IMR-90 (cell line): ENCODE data around the gene COL13A1. TPM values are rescaled to one million over a fixed set of nuclear protein-coding genes. Genes with fewer than 3 reads are reported as not detected.

Experiments
- ATAC-seq: fragments of 200-7000 bp; cut with Tn5 transposase; 2 replicates; pipeline ENCODE4 v1.9.1; 2020; ENCODE audit warnings: low read depth, mild to moderate bottlenecking, moderate library complexity
- BruUV-seq: library from RNA; stranded (reverse); fragments of 400-500 nt; replicated peaks from 2 replicates; lab custom pipeline; 2021; lab: Mats Ljungman, UMichigan
- CTCF ChIA-PET: fragments of 300-600 bp; formaldehyde crosslinking; extraction: SDS; loops from one replicate; lab custom pipeline; 2021; ENCODE audit warnings: antibody characterized with exemption; lab: Yijun Ruan, JAX
- POLR2A ChIA-PET: fragments of 300-600 bp; sonication (Branson Sonifier 250); formaldehyde crosslinking; loops from one replicate; lab custom pipeline; 2022; ENCODE audit warnings: antibody characterized with exemption; ENCODE audit not compliant: unreplicated experiment; lab: Charles Lee
- DNase-seq: peaks from one replicate; pipeline ENCODE4 v3.0.0; 2013
- H2AFZ ChIP-seq: replicated peaks from 2 replicates; pipeline ENCODE3; 2013; ENCODE audit warnings: low read length, mild to moderate bottlenecking; ENCODE audit not compliant: poor library complexity
- H2AK5ac ChIP-seq: 2 replicates; pipeline ENCODE4 v1.6.1; 2013; ENCODE audit warnings: low read depth, low read length, inconsistent platforms
- H2AK9ac ChIP-seq: replicated peaks from 2 replicates; pipeline ENCODE3; 2013; ENCODE audit warnings: mild to moderate bottlenecking, low read depth, low read length, moderate library complexity; ENCODE audit not compliant: poor library complexity
- H2BK120ac ChIP-seq: 2 replicates; pipeline ENCODE4 v1.6.1; 2013; ENCODE audit warnings: low read depth, low read length, inconsistent platforms
- H2BK15ac ChIP-seq: 3 replicates; pipeline ENCODE4 v1.6.1; 2013; ENCODE audit warnings: low read depth, low read length, inconsistent platforms
- H2BK20ac ChIP-seq: 2 replicates; pipeline ENCODE4 v1.6.1; 2013; ENCODE audit warnings: low read depth, mild to moderate bottlenecking, inconsistent platforms, low read length, moderate library complexity
- H2BK5ac ChIP-seq: 2 replicates; pipeline ENCODE4 v1.6.1; 2013; ENCODE audit warnings: mild to moderate bottlenecking, low read depth, low read length, inconsistent platforms; ENCODE audit not compliant: poor library complexity, severe bottlenecking
- H3K14ac ChIP-seq: replicated peaks from 2 replicates; pipeline ENCODE4 v1.6.1; 2013; ENCODE audit warnings: low read depth, low read length, inconsistent platforms
- H3K18ac ChIP-seq: 2 replicates; pipeline ENCODE4 v1.6.1; 2013; ENCODE audit warnings: low read depth, low read length, control low read depth
- H3K23ac ChIP-seq: 2 replicates; pipeline ENCODE4 v1.6.1; 2013; ENCODE audit warnings: low read depth, low read length, inconsistent platforms
- H3K27ac ChIP-seq: 2 replicates; pipeline ENCODE4 v1.5.1; 2013; ENCODE audit warnings: mild to moderate bottlenecking, control low read depth, low read length; ENCODE audit not compliant: insufficient read depth
- H3K27me3 ChIP-seq: 2 replicates; pipeline ENCODE4 v1.6.1; 2013; ENCODE audit warnings: low read length; ENCODE audit not compliant: control insufficient read depth, insufficient read depth
- H3K36me3 ChIP-seq: 2 replicates; pipeline ENCODE4 v1.6.1; 2013; ENCODE audit warnings: low read length, mixed read lengths; ENCODE audit not compliant: control insufficient read depth, insufficient read depth
- H3K4ac ChIP-seq: 2 replicates; pipeline ENCODE4 v1.6.1; 2013; ENCODE audit warnings: low read depth, low read length, inconsistent platforms
- H3K4me1 ChIP-seq: 2 replicates; pipeline ENCODE4 v1.6.1; 2013; ENCODE audit warnings: low read length, mixed read lengths; ENCODE audit not compliant: control insufficient read depth, insufficient read depth
- H3K4me2 ChIP-seq: 2 replicates; pipeline ENCODE4 v1.6.1; 2013; ENCODE audit warnings: low read depth, mild to moderate bottlenecking, control low read depth, low read length, moderate library complexity
- H3K4me3 ChIP-seq: 2 replicates; pipeline ENCODE4 v1.5.1; 2013; ENCODE audit warnings: low read depth, mild to moderate bottlenecking, control low read depth, low read length, moderate library complexity; ENCODE audit not compliant: insufficient read depth
- H3K56ac ChIP-seq: 2 replicates; pipeline ENCODE4 v1.6.1; 2013; ENCODE audit warnings: low read length, inconsistent platforms; ENCODE audit not compliant: insufficient read depth; ENCODE audit errors: extremely low read depth
- H3K79me1 ChIP-seq, 2 experiments: 2 replicates each; pipeline ENCODE4 v1.6.1; 2013; ENCODE audit warnings: low read length in 2 of 2, inconsistent platforms in 1 of 2, low read depth in 1 of 2
- H3K9ac ChIP-seq: 2 replicates; pipeline ENCODE4 v1.6.1; 2013; ENCODE audit warnings: low read depth, low read length, control low read depth
- H3K9me1 ChIP-seq: 2 replicates; pipeline ENCODE4 v1.6.1; 2013; ENCODE audit warnings: low read length, inconsistent platforms; ENCODE audit not compliant: insufficient read depth
- H3K9me3 ChIP-seq: 2 replicates; pipeline ENCODE4 v1.6.1; 2013; ENCODE audit warnings: low read length; ENCODE audit not compliant: control insufficient read depth, insufficient read depth
- H4K20me1 ChIP-seq: 2 replicates; pipeline ENCODE4 v1.6.1; 2013; ENCODE audit warnings: low read length, inconsistent platforms; ENCODE audit not compliant: insufficient read depth
- H4K5ac ChIP-seq: 2 replicates; pipeline ENCODE4 v1.6.1; 2013; ENCODE audit warnings: mild to moderate bottlenecking, low read depth, low read length, control low read depth
- H4K8ac ChIP-seq, 2 experiments: 2 replicates each; pipeline ENCODE4 v1.6.1; 2013; ENCODE audit warnings: low read depth in 2 of 2, low read length in 2 of 2, control low read depth in 1 of 2, inconsistent platforms in 1 of 2
- H4K91ac ChIP-seq: 2 replicates; pipeline ENCODE4 v1.6.1; 2013; ENCODE audit warnings: low read depth, low read length, inconsistent platforms; ENCODE audit not compliant: insufficient read depth
- BHLHE40 ChIP-seq: fragments of 150-350 bp; IDR thresholded peaks from 2 replicates; pipeline ENCODE4 v1.6.1; 2016; ENCODE audit warnings: mild to moderate bottlenecking, low read depth, low read length
- CEBPB ChIP-seq: IDR thresholded peaks from 2 replicates; pipeline ENCODE4 v1.6.1; 2012; ENCODE audit warnings: low read depth, low read length, improper control_type of control experiment
- ELK1 ChIP-seq: fragments of 150-350 bp; IDR thresholded peaks from 2 replicates; pipeline ENCODE4 v1.6.1; 2016; ENCODE audit warnings: low read depth, mild to moderate bottlenecking, low read length, moderate library complexity, borderline replicate concordance
- FOS ChIP-seq: fragments of 150-350 bp; IDR thresholded peaks from 2 replicates; pipeline ENCODE4 v1.6.1; 2016; ENCODE audit warnings: low read depth, low read length
- MAFK ChIP-seq: IDR thresholded peaks from 2 replicates; pipeline ENCODE4 v1.6.1; 2012; ENCODE audit warnings: low read depth, low read length, improper control_type of control experiment
- MAZ ChIP-seq: IDR thresholded peaks from 2 replicates; pipeline ENCODE4 v1.6.1; 2012; ENCODE audit warnings: low read depth, mild to moderate bottlenecking, low read length, improper control_type of control experiment, moderate library complexity, borderline replicate concordance
- MXI1 ChIP-seq: IDR thresholded peaks from 2 replicates; pipeline ENCODE4 v1.6.1; 2012; ENCODE audit warnings: low read depth, mild to moderate bottlenecking, low read length, moderate library complexity, borderline replicate concordance
- POLR2A ChIP-seq: IDR thresholded peaks from 2 replicates; pipeline ENCODE4 v1.6.1; 2012; ENCODE audit warnings: mild to moderate bottlenecking, low read depth, low read length
- RAD21 ChIP-seq: IDR thresholded peaks from 2 replicates; pipeline ENCODE4 v1.6.1; 2012; ENCODE audit warnings: low read length, improper control_type of control experiment
- RCOR1 ChIP-seq: IDR thresholded peaks from 2 replicates; pipeline ENCODE4 v1.6.1; 2012; ENCODE audit warnings: mild to moderate bottlenecking, low read length, improper control_type of control experiment; ENCODE audit not compliant: insufficient replicate concordance
- RFX5 ChIP-seq: IDR thresholded peaks from 2 replicates; pipeline ENCODE4 v1.8.0; 2012; ENCODE audit warnings: low read depth, mild to moderate bottlenecking, low read length, moderate library complexity
- WGBS, 2 experiments: methylation state at CpG; one replicate each; pipeline versions ENCODE4 v1.1.5 to v1.1.7; 2013; ENCODE audit warnings: missing lambda C conversion rate in 2 of 2; ENCODE audit not compliant: insufficient read length in 1 of 2; ENCODE audit errors: extremely low coverage in 2 of 2; 5-methylcytosine and 5-hydroxymethylcytosine counted together
- dilution Hi-C: fragments of 300-500 bp; cut with HindIII; formaldehyde crosslinking; loops from one replicate; pipeline ENCODE4 v1.14.3; 2018; ENCODE audit warnings: low sequenced_read_pairs; ENCODE audit not compliant: unreplicated experiment
- in situ Hi-C: fragments of 300-500 bp; cut with MboI; formaldehyde crosslinking; loops from 3 replicates; pipeline ENCODE4 v1.14.3; 2019; ENCODE audit warnings: low sequenced_read_pairs, inconsistent platforms, mixed read lengths
- intact Hi-C: fragments of 100-400 bp; cut with micrococcal nuclease; formaldehyde crosslinking; loops from 2 replicates; pipeline ENCODE4 v1.10.0; 2022
- polyA plus RNA-seq, 3 experiments: library from polyadenylated mRNA; depleted of rRNA; stranded (reverse); fragments of >200 nt; gene quantifications; 2 replicates each; pipeline ENCODE4 v1.2.3, GENCODE V29; 2012; ENCODE audit warnings: low replicate concordance in 1 of 3
- total RNA-seq: library from RNA; depleted of rRNA; stranded (reverse); fragments of >200 nt; gene quantifications from 2 replicates; pipeline ENCODE4 v1.2.3, GENCODE V29; 2012
- TF ChIP-seq, protein P1 (sequence below): conservative IDR thresholded peaks from 2 replicates; pipeline ENCODE4 v1.5.1; 2012; ENCODE audit warnings: mild to moderate bottlenecking, low read depth, low read length, improper control_type of control experiment
- TF ChIP-seq, protein P2 (sequence below): fragments of 150-350 bp; IDR thresholded peaks from 2 replicates; pipeline ENCODE4 v1.6.1; 2017; ENCODE audit warnings: mild to moderate bottlenecking, antibody characterized with exemption, low read length, low read depth

COL13A1 gene
- total and polyA plus RNA-seq, 2 of the 4 experiments (the other 2 are of a cell fraction): 12.2 to 31.3 TPM

- H2BK5ac ChIP-seq: no peak overlapping the region
- no TSS peak for BruUV-seq
- H4K8ac ChIP-seq: no peak overlapping the region
- H3K4ac ChIP-seq: no peak overlapping the region
- ATAC-seq (no peak), DNase-seq (no peak)
- no peak overlapping the region for H3K18ac ChIP-seq
- H2AK5ac ChIP-seq: no peak overlapping the region
- no peak overlapping the region for H3K4me3 ChIP-seq
- H3K27ac ChIP-seq: no peak overlapping the region
- WGBS, 2 experiments: 52% methylated on average over 3 of the region's 6 CpGs; no CpG with 5 or more reads in 1 of the 2 experiments
- H4K91ac ChIP-seq: no peak overlapping the region
- POLR2A ChIA-PET: no interaction called here
- no peak overlapping the region for H3K14ac ChIP-seq
- H3K9me3 ChIP-seq: peaks cover 2% of the 10 kb centered on the region
- H3K23ac ChIP-seq: no peak overlapping the region
- H2AK9ac ChIP-seq: no peak overlapping the region
- H3K36me3 ChIP-seq: no peaks in the 10 kb centered on the region
- H3K56ac ChIP-seq: no peak overlapping the region
- in situ Hi-C loops (no loop called here), dilution Hi-C loops (no loop called here), intact Hi-C loops (no loop called here)
- no peak overlapping the region for H3K9ac ChIP-seq
- no peak overlapping the region for H4K5ac ChIP-seq
- no peak overlapping the region for H3K4me2 ChIP-seq
- H3K9me1 ChIP-seq: no peaks in the 10 kb centered on the region; the same call in 1 of the 2 replicates
- no peaks in the 10 kb centered on the region for H4K20me1 ChIP-seq
- peak overlapping the region; percentile 29 for H2AFZ ChIP-seq
- H2BK120ac ChIP-seq: no peak overlapping the region
- peaks cover 29% of the 10 kb centered on the region for H3K27me3 ChIP-seq
- peaks cover 6% of the 10 kb centered on the region; the same call in 1 of the 2 replicates for H3K4me1 ChIP-seq
- H2BK20ac ChIP-seq: no peak overlapping the region
- CTCF ChIA-PET: interaction anchor here (1.6 to 3.0 kb wide), 3 partner anchors 12 to 171 kb away, joined by 4 to 27 read pairs (median 8); no protein-coding TSS in a partner anchor
- no peaks in the 10 kb centered on the region for H3K79me1 ChIP-seq
- TF ChIP-seq BHLHE40 (no peak), RFX5 (no peak), ELK1 (no peak), MXI1 (no peak), POLR2A (no peak), MAZ (no peak), CEBPB (no peak), RAD21 (no peak), MAFK (no peak), RCOR1 (no peak), FOS (no peak)
- TF ChIP-seq, protein P1, sequence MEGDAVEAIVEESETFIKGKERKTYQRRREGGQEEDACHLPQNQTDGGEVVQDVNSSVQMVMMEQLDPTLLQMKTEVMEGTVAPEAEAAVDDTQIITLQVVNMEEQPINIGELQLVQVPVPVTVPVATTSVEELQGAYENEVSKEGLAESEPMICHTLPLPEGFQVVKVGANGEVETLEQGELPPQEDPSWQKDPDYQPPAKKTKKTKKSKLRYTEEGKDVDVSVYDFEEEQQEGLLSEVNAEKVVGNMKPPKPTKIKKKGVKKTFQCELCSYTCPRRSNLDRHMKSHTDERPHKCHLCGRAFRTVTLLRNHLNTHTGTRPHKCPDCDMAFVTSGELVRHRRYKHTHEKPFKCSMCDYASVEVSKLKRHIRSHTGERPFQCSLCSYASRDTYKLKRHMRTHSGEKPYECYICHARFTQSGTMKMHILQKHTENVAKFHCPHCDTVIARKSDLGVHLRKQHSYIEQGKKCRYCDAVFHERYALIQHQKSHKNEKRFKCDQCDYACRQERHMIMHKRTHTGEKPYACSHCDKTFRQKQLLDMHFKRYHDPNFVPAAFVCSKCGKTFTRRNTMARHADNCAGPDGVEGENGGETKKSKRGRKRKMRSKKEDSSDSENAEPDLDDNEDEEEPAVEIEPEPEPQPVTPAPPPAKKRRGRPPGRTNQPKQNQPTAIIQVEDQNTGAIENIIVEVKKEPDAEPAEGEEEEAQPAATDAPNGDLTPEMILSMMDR: no peak
- TF ChIP-seq, protein P2, sequence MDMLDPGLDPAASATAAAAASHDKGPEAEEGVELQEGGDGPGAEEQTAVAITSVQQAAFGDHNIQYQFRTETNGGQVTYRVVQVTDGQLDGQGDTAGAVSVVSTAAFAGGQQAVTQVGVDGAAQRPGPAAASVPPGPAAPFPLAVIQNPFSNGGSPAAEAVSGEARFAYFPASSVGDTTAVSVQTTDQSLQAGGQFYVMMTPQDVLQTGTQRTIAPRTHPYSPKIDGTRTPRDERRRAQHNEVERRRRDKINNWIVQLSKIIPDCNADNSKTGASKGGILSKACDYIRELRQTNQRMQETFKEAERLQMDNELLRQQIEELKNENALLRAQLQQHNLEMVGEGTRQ: no peak
- no peak overlapping the region for H2BK15ac ChIP-seq
Observed at GRCh38 chr10:69787681-69788080, 14.0 kb upstream of the COL13A1 start.
